Measurements from ENCODE around the gene FYB1.

DNA sequence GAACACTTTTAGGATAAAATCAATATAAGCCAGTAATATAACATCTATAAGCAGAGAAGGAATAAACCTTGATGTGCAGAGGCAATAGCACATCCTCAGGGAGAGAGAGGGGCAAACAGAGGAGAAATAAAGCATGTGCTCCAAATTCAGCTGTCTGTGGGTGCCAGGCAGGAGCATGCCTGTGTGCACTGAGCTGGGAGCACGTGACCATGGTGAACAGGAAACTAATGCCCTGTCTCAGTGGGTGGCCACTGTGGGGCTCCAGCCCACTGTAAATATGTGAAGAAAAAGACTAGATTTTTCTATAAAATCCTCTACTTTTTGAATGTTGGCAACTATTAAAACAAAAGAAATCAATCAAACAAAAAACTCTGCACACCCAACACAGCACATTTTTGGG is 55.3 kb downstream of the FYB1 start:
- TF ChIP-seq, protein P1, sequence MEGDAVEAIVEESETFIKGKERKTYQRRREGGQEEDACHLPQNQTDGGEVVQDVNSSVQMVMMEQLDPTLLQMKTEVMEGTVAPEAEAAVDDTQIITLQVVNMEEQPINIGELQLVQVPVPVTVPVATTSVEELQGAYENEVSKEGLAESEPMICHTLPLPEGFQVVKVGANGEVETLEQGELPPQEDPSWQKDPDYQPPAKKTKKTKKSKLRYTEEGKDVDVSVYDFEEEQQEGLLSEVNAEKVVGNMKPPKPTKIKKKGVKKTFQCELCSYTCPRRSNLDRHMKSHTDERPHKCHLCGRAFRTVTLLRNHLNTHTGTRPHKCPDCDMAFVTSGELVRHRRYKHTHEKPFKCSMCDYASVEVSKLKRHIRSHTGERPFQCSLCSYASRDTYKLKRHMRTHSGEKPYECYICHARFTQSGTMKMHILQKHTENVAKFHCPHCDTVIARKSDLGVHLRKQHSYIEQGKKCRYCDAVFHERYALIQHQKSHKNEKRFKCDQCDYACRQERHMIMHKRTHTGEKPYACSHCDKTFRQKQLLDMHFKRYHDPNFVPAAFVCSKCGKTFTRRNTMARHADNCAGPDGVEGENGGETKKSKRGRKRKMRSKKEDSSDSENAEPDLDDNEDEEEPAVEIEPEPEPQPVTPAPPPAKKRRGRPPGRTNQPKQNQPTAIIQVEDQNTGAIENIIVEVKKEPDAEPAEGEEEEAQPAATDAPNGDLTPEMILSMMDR (conservative IDR thresholded peaks at IDR 0.05; ENCODE audit: low read depth, low read length): no peak
- TF ChIP-seq EZH2 (IDR thresholded peaks at IDR 0.05; ENCODE audit: low read length, unreplicated experiment): no peak

All from PC-3 (cell line).